ENCODE results near the gene PLEKHG4B. TPM values are rescaled to one million over a fixed set of nuclear protein-coding genes. Genes with fewer than 3 reads are reported as not detected.
"Not testable (repeated sequence)": the region's sequence is repeated elsewhere in the genome, so short reads cannot be mapped to it uniquely, and the experiment has no call there.

PLEKHG4B gene
- under 1 TPM in 2 of 5 donors, not detected in 3; 0.06 to 0.09 TPM for total RNA-seq
- total RNA-seq (2013): not detected
- 0 to 0.61 (median 0.17) reads per million in 29 experiments for total RNA-seq

DNA sequence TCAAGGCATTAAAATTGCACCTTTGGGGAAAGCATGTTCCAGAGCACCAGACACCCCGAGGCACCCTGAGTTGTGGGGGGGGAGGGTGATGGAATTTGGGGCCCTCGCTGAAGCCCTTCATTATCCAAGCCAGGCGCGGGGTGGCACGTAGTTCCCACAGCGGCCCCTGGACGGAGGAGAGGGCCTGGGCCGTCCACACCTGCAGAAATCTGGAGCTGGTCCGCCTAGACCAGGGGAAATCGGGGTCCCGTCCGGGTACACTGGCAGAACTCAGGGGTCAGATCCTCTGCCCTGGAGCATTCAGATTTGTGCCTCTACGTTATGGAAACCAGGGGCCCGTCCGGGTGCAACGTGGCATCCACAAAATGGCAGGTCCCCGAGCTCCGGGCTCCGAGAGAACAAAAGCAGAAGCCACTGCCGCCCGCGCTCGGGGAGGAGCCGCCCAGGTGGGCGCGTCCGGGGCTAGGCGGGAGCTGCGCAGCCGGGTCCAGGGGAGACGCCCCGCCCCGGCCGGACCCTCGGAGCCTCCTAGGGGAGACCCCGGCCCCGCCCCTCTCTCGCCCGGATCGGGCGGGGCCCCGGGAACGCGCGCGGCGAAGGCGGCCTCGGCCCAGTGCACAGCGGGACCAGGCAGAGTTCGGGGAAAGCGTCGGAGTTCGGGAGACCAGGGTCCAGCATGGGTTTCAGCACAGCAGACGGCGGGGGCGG lies at the start of gene PLEKHG4B:
Gene PLEKHG4B, plus strand, starts transcription at position 613 of the 708 bp plus-strand sequence. Its CDS starts 64 bp downstream, at position 677.
- Mint-ChIP-seq H3K9me3 (no peaks in the 10 kb centered on the region), H3K27me3 (peaks cover 63 to 67% of the 10 kb centered on the region in 2 donors), H3K36me3 (no peaks in the 10 kb centered on the region), H3K4me1 (peaks cover 3 to 10% (median 8%) of the 10 kb centered on the region in 3 donors), H3K27ac (no peak within 1 kb of the TSS), H3K4me3 (peak within 1 kb of the TSS; percentile 39 to 74 (median 50))
- ATAC-seq (replicated peaks in 1 of 4) (no peak), DNase-seq (peak in 1 of 35 experiments; percentile 15)
- Histone ChIP-seq H3K4me3 (ENCODE audit: control insufficient read depth in 1 of 2, extremely low read depth in 1 of 2, low read length in 1 of 2) (peak within 1 kb of the TSS in 1 of 2 donors; percentile 25), H3K27me3 (replicated peaks in 1 of 2; ENCODE audit: control insufficient read depth in 2 of 2, extremely low read depth in 1 of 2, insufficient read depth in 2 of 2, low read length in 1 of 2) (peaks cover 0 to 55% of the 10 kb centered on the region in 2 experiments), H3K36me3 (ENCODE audit: control insufficient read depth in 2 of 2, extremely low read depth in 1 of 2, insufficient read depth in 1 of 2, low read length in 1 of 2) (no peaks in the 10 kb centered on the region), H3K4me1 (ENCODE audit: control insufficient read depth in 1 of 2, extremely low read depth in 1 of 2, insufficient read depth in 2 of 2, low read length in 2 of 2) (peaks cover 0 to 3% of the 10 kb centered on the region in 2 experiments), H3K27ac (ENCODE audit: low read length) (no peak within 1 kb of the TSS), H3K9me3 (no peaks in the 10 kb centered on the region)
- 13% methylated on average over 52 of the region's 57 CpGs for WGBS (ENCODE audit: insufficient coverage)
- POLR2A ChIA-PET: no interaction called here
- CTCF ChIA-PET: no interaction called here

DNA sequence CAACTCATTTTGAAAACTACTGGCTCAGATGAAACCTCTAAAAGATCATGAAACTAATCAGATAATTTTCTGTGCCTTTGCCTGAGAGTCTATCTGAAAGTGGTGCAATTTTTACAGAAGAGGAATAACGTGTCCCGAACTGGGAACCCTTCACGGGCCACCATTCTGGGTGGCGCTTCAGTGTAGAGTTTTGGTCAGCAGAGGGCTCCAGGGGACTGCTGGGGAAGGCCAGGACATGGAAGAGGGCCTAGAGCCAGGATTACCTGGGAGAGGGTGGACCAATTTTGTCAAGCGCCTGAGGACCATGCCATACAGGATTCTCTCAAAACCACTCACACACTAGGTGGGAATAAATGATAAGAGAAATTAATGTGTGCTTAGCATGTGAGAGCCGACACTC lies 49.7 kb upstream of the PLEKHG4B start:
- H3K9me3 Mint-ChIP-seq: no peaks in the 10 kb centered on the region
- CTCF ChIA-PET: no interaction called here
- Histone ChIP-seq H3K4me3 (ENCODE audit: control insufficient read depth in 1 of 2, extremely low read depth in 1 of 2, low read length in 1 of 2) (no peak overlapping the region), H3K9me3 (no peaks in the 10 kb centered on the region), H3K27ac (ENCODE audit: low read length) (no peak overlapping the region), H3K27me3 (replicated peaks in 1 of 2; ENCODE audit: control insufficient read depth in 2 of 2, extremely low read depth in 1 of 2, insufficient read depth in 2 of 2, low read length in 1 of 2) (peaks cover 0 to 17% of the 10 kb centered on the region in 2 experiments), H3K4me1 (ENCODE audit: control insufficient read depth in 1 of 2, extremely low read depth in 1 of 2, insufficient read depth in 2 of 2, low read length in 2 of 2) (no peaks in the 10 kb centered on the region), H3K36me3 (ENCODE audit: control insufficient read depth in 2 of 2, extremely low read depth in 1 of 2, insufficient read depth in 1 of 2, low read length in 1 of 2) (no peaks in the 10 kb centered on the region)
- H3K4me3 Mint-ChIP-seq: no peak overlapping the region
- WGBS (ENCODE audit: insufficient coverage): no CpG with 5 or more reads among the region's 6 CpGs
- H3K27me3 Mint-ChIP-seq: peaks cover 37 to 39% of the 10 kb centered on the region in 2 donors
- POLR2A ChIA-PET: no interaction called here
- DNase-seq (no peak), ATAC-seq (replicated peaks in 1 of 4) (no peak)
- H3K4me1 Mint-ChIP-seq: no peaks in the 10 kb centered on the region
- H3K27ac Mint-ChIP-seq: no peak overlapping the region
- no peaks in the 10 kb centered on the region for H3K36me3 Mint-ChIP-seq

GRCh38 chr5:48192-48591 lies 43.8 kb upstream of the PLEKHG4B start:
- H3K36me3 ChIP-seq (ENCODE audit: control insufficient read depth in 2 of 2, extremely low read depth in 1 of 2, insufficient read depth in 1 of 2, low read length in 1 of 2): no peaks in the 10 kb centered on the region
- CTCF ChIA-PET: no interaction called here
- peaks cover 0 to 2% of the 10 kb centered on the region in 2 experiments for H3K4me1 ChIP-seq (ENCODE audit: control insufficient read depth in 1 of 2, extremely low read depth in 1 of 2, insufficient read depth in 2 of 2, low read length in 2 of 2)
- H3K36me3 Mint-ChIP-seq: no peaks in the 10 kb centered on the region
- WGBS (ENCODE audit: insufficient coverage): 40% methylated on average over 2 of the region's 2 CpGs
- no peaks in the 10 kb centered on the region for H3K9me3 ChIP-seq
- H3K27me3 ChIP-seq (replicated peaks in 1 of 2; ENCODE audit: control insufficient read depth in 2 of 2, extremely low read depth in 1 of 2, insufficient read depth in 2 of 2, low read length in 1 of 2): peaks cover 4 to 42% of the 10 kb centered on the region in 2 experiments
- H3K4me3 ChIP-seq (ENCODE audit: control insufficient read depth in 1 of 2, extremely low read depth in 1 of 2, low read length in 1 of 2): no peak overlapping the region
- peaks cover 0 to 4% (median 2%) of the 10 kb centered on the region in 3 donors for H3K4me1 Mint-ChIP-seq
- H3K9me3 Mint-ChIP-seq: peaks cover 0 to 5% (median 4%) of the 10 kb centered on the region in 3 donors
- no peak for DNase-seq
- POLR2A ChIA-PET: no interaction called here
- H3K27ac ChIP-seq (ENCODE audit: low read length): no peak overlapping the region
- no peak overlapping the region for H3K27ac Mint-ChIP-seq
- H3K4me3 Mint-ChIP-seq: no peak overlapping the region
- no peak for ATAC-seq (replicated peaks in 1 of 4)
- H3K27me3 Mint-ChIP-seq: peaks cover 37 to 42% of the 10 kb centered on the region in 2 donors

DNA sequence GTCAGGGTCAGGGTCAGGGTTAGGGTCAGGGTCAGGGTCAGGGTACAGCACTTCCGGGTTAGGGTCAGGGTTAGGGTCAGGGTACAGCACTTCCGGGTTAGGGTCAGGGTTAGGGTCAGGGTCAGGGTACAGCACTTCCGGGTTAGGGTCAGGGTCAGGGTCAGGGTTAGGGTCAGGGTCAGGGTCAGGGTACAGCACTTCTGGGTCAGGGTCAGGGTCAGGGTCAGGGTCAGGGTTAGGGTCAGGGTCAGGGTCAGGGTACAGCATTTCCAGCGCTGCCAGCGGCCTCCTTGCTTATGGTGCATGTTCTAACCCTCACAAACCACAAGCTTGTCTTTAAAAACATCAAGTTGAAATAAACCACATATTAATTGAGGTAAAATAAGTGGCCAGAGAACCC lies 42.4 kb upstream of the PLEKHG4B start:
- Histone ChIP-seq H3K4me1 (ENCODE audit: control insufficient read depth in 1 of 2, extremely low read depth in 1 of 2, insufficient read depth in 2 of 2, low read length in 2 of 2) (peaks cover 0 to 11% of the 10 kb centered on the region in 2 experiments), H3K27me3 (replicated peaks in 1 of 2; ENCODE audit: control insufficient read depth in 2 of 2, extremely low read depth in 1 of 2, insufficient read depth in 2 of 2, low read length in 1 of 2) (peaks cover 5 to 55% of the 10 kb centered on the region in 2 experiments)
- H3K27ac ChIP-seq (ENCODE audit: low read length); DNase-seq; H3K36me3 Mint-ChIP-seq; H3K9me3 ChIP-seq; H3K4me3 Mint-ChIP-seq; H3K9me3 Mint-ChIP-seq; POLR2A ChIA-PET; H3K4me1 Mint-ChIP-seq; CTCF ChIA-PET; H3K27ac Mint-ChIP-seq; H3K4me3 ChIP-seq (ENCODE audit: control insufficient read depth in 1 of 2, extremely low read depth in 1 of 2, low read length in 1 of 2); H3K36me3 ChIP-seq (ENCODE audit: control insufficient read depth in 2 of 2, extremely low read depth in 1 of 2, insufficient read depth in 1 of 2, low read length in 1 of 2); ATAC-seq (replicated peaks in 1 of 4): not testable (repeated sequence)
- H3K27me3 Mint-ChIP-seq: peaks cover 37 to 46% of the 10 kb centered on the region in 2 donors
- WGBS (ENCODE audit: insufficient coverage): 96% methylated on average over 3 of the region's 5 CpGs

DNA sequence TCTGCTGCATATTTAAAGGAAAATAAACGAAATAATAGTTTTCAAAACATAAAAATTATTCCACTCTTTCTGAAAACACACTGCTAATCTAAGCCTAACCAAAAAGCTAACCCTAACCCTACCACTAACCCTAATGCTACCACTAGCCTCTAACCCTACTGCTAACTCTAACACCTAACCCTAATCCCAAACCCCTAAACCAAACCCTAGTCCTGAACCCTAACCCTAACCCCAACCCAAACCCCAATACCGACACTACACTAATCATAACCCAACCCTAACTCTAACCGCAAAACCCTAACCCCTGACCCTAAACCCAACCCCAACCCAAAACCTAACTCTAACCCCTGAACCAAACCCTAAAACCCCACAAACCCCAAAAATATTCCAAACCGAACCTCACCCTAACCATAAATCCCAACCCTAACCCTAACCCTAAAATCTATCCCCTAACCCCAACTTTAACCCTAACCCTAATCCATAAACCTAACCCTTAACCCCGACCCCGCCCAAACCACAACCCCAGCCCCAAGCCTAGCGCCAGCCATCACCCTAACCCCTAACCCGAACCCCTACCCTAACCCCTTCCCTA lies 41.9 kb upstream of the PLEKHG4B start:
- H3K9me3 ChIP-seq: no peaks in the 10 kb centered on the region
- no peak overlapping the region for H3K27ac ChIP-seq (ENCODE audit: low read length)
- 80% methylated on average over 8 of the region's 8 CpGs for WGBS (ENCODE audit: insufficient coverage)
- no peak for ATAC-seq (replicated peaks in 1 of 4)
- no peaks in the 10 kb centered on the region for H3K36me3 Mint-ChIP-seq
- H3K9me3 Mint-ChIP-seq: peaks cover 0 to 5% (median 4%) of the 10 kb centered on the region in 3 donors
- H3K36me3 ChIP-seq (ENCODE audit: control insufficient read depth in 2 of 2, extremely low read depth in 1 of 2, insufficient read depth in 1 of 2, low read length in 1 of 2): no peaks in the 10 kb centered on the region
- peaks cover 5 to 60% of the 10 kb centered on the region in 2 experiments for H3K27me3 ChIP-seq (replicated peaks in 1 of 2; ENCODE audit: control insufficient read depth in 2 of 2, extremely low read depth in 1 of 2, insufficient read depth in 2 of 2, low read length in 1 of 2)
- ChIA-PET CTCF (no interaction called here), POLR2A (no interaction called here)
- no peak overlapping the region for H3K27ac Mint-ChIP-seq
- peaks cover 0 to 6% (median 5%) of the 10 kb centered on the region in 3 donors for H3K4me1 Mint-ChIP-seq
- H3K27me3 Mint-ChIP-seq: peaks cover 36 to 51% of the 10 kb centered on the region in 2 donors
- H3K4me3 Mint-ChIP-seq: no peak overlapping the region
- H3K4me1 ChIP-seq (ENCODE audit: control insufficient read depth in 1 of 2, extremely low read depth in 1 of 2, insufficient read depth in 2 of 2, low read length in 2 of 2): peaks cover 0 to 12% of the 10 kb centered on the region in 2 experiments
- H3K4me3 ChIP-seq (ENCODE audit: control insufficient read depth in 1 of 2, extremely low read depth in 1 of 2, low read length in 1 of 2): no peak overlapping the region
- DNase-seq: no peak

- no peak overlapping the region for H3K4me3 ChIP-seq (ENCODE audit: control insufficient read depth in 1 of 2, extremely low read depth in 1 of 2, low read length in 1 of 2)
- POLR2A ChIA-PET: no interaction called here
- peaks cover 36 to 51% of the 10 kb centered on the region in 2 donors for H3K27me3 Mint-ChIP-seq
- no peaks in the 10 kb centered on the region for H3K9me3 ChIP-seq
- H3K27me3 ChIP-seq (replicated peaks in 1 of 2; ENCODE audit: control insufficient read depth in 2 of 2, extremely low read depth in 1 of 2, insufficient read depth in 2 of 2, low read length in 1 of 2): peaks cover 5 to 65% of the 10 kb centered on the region in 2 experiments
- no peaks in the 10 kb centered on the region for H3K36me3 ChIP-seq (ENCODE audit: control insufficient read depth in 2 of 2, extremely low read depth in 1 of 2, insufficient read depth in 1 of 2, low read length in 1 of 2)
- peaks cover 0 to 12% of the 10 kb centered on the region in 2 experiments for H3K4me1 ChIP-seq (ENCODE audit: control insufficient read depth in 1 of 2, extremely low read depth in 1 of 2, insufficient read depth in 2 of 2, low read length in 2 of 2)
- H3K9me3 Mint-ChIP-seq: peaks cover 0 to 5% (median 4%) of the 10 kb centered on the region in 3 donors
- DNase-seq: no peak
- peaks cover 0 to 6% (median 5%) of the 10 kb centered on the region in 3 donors for H3K4me1 Mint-ChIP-seq
- no peak overlapping the region for H3K27ac ChIP-seq (ENCODE audit: low read length)
- H3K36me3 Mint-ChIP-seq: no peaks in the 10 kb centered on the region
- ATAC-seq (replicated peaks in 1 of 4): no peak
- no peak overlapping the region for H3K27ac Mint-ChIP-seq
- CTCF ChIA-PET: no interaction called here
- 90% methylated on average over 31 of the region's 60 CpGs for WGBS (ENCODE audit: insufficient coverage)
- no peak overlapping the region for H3K4me3 Mint-ChIP-seq
These were observed 41.1 kb upstream of the PLEKHG4B start for GRCh38 chr5:50724-51499.
